SKM-1 treated with dmso at 0.1 percent for 144 hours (cell line): Measurements from ENCODE around the gene FGF4.

Source experiments
- DNase-seq: peaks from one replicate; lab custom pipeline; 2025; ENCODE audit not compliant: unreplicated experiment; lab: John Stamatoyannopoulos, UW

FGF4 gene

GRCh38 chr11:69775163-69775755, at the start of gene FGF4:
Gene FGF4, minus strand, starts transcription at chr11:69775341. Its CDS starts 257 bp downstream, at chr11:69775084.
- no peak for DNase-seq

- DNase-seq = no peak
These were observed 48.6 kb upstream of the FGF4 start for GRCh38 chr11:69823641-69824265.

- DNase-seq = no peak
These were observed 47.7 kb upstream of the FGF4 start for GRCh38 chr11:69822676-69823494.

GRCh38 chr11:69821511-69822040, 46.4 kb upstream of the FGF4 start:
- no peak for DNase-seq

- no peak for DNase-seq
These were observed 45.3 kb upstream of the FGF4 start for GRCh38 chr11:69820441-69820840.

- DNase-seq = no peak
These were observed 44.5 kb upstream of the FGF4 start for GRCh38 chr11:69819541-69820070.

- DNase-seq = no peak
These were observed 43.7 kb upstream of the FGF4 start, which contains the start of gene FGF3 for GRCh38 chr11:69818603-69819441. Gene FGF3, minus strand, starts transcription at chr11:69819416. Its CDS starts 483 bp downstream, at chr11:69818933.

- no peak for DNase-seq
These were observed 43.1 kb upstream of the FGF4 start for GRCh38 chr11:69818231-69818602.

GRCh38 chr11:69817265-69818230, 42.4 kb upstream of the FGF4 start:
- DNase-seq = no peak

GRCh38 chr11:69816671-69817070, 41.5 kb upstream of the FGF4 start:
- DNase-seq = no peak

- DNase-seq = no peak
These were observed 40.8 kb upstream of the FGF4 start for GRCh38 chr11:69815973-69816372.

- no peak for DNase-seq
These were observed 39.8 kb upstream of the FGF4 start for GRCh38 chr11:69814902-69815301.

- no peak for DNase-seq
These were observed 39.3 kb upstream of the FGF4 start for GRCh38 chr11:69814411-69814810.

GRCh38 chr11:69813839-69814238, 38.7 kb upstream of the FGF4 start:
- no peak for DNase-seq

- DNase-seq = no peak
These were observed 37.8 kb upstream of the FGF4 start for GRCh38 chr11:69812946-69813345.

- DNase-seq = no peak
These were observed 37.1 kb upstream of the FGF4 start for GRCh38 chr11:69812256-69812655.

- no peak for DNase-seq
These were observed 36.3 kb upstream of the FGF4 start for GRCh38 chr11:69811431-69811830.

- no peak for DNase-seq
These were observed 35.4 kb upstream of the FGF4 start for GRCh38 chr11:69810289-69811118.

GRCh38 chr11:69808667-69809086, 33.5 kb upstream of the FGF4 start:
- no peak for DNase-seq
